VCaP (cell line): Measurements from ENCODE around the gene FXYD7.

Experiments used
- H3K27ac ChIP-seq: fragments of 450-650 bp; 2 replicates; pipeline ENCODE4 v1.5.1; 2017
- CTCF ChIP-seq: fragments of 450-650 bp; conservative IDR thresholded peaks from 2 replicates; pipeline ENCODE4 v1.5.1; 2017; ENCODE audit warnings: mild to moderate bottlenecking, moderate library complexity

The FXYD7 gene

GRCh38 chr19:35161434-35161743 lies 18.3 kb downstream of the FXYD7 start:
- no peak overlapping the region for H3K27ac ChIP-seq
- no peak for TF ChIP-seq CTCF

GRCh38 chr19:35162471-35163326 lies 19.6 kb downstream of the FXYD7 start:
- H3K27ac ChIP-seq: no peak overlapping the region
- no peak for TF ChIP-seq CTCF

GRCh38 chr19:35164418-35164817 lies 21.4 kb downstream of the FXYD7 start:
- TF ChIP-seq CTCF: no peak
- no peak overlapping the region for H3K27ac ChIP-seq

- TF ChIP-seq CTCF: no peak
- no peak overlapping the region for H3K27ac ChIP-seq
These were observed 22.4 kb downstream of the FXYD7 start for GRCh38 chr19:35165200-35166058.

GRCh38 chr19:35166100-35167063 lies 23.3 kb downstream of the FXYD7 start:
- no peak for TF ChIP-seq CTCF
- no peak overlapping the region for H3K27ac ChIP-seq

- H3K27ac ChIP-seq: no peak overlapping the region
These were observed 24.4 kb downstream of the FXYD7 start for GRCh38 chr19:35167251-35168119.

More at GRCh38 chr19:35167251-35168119, 24.4 kb downstream of the FXYD7 start:
- TF ChIP-seq CTCF: no peak
